Peyer's patch (tissue), 4 donors: ENCODE results near the gene ESPN.
"Not testable (repeated sequence)": the region's sequence is repeated elsewhere in the genome, so short reads cannot be mapped to it uniquely, and the experiment has no call there.

ENCODE experiments used
- CTCF ChIP-seq, 6 experiments: fragments of 450-650 bp in 4 of 6; fragments of 200-600 bp in 2 of 6; sonication (generic) in 1 of 6; IDR thresholded peaks; one replicate each; pipeline ENCODE4 v1.5.1; 2017 to 2019; ENCODE audit warnings: antibody characterized with exemption in 6 of 6, mild to moderate bottlenecking in 3 of 6, moderate library complexity in 1 of 6
- POLR2A ChIP-seq, 2 donors: fragments of 450-650 bp; IDR thresholded peaks; one replicate each; pipeline ENCODE4 v1.5.1; 2017; ENCODE audit warnings: antibody characterized with exemption in 2 of 2, mild to moderate bottlenecking in 2 of 2, moderate library complexity in 2 of 2

- not testable (repeated sequence) for TF ChIP-seq POLR2A, CTCF (IDR thresholded peaks at IDR 0.05)
These were observed 5.3 kb downstream of the ESPN start for GRCh38 chr1:6429660-6430411.
